ENCODE measurements around the gene ZCRB1.
"Not testable (repeated sequence)": the region's sequence is repeated elsewhere in the genome, so short reads cannot be mapped to it uniquely, and the experiment has no call there.

ZCRB1 gene

DNA sequence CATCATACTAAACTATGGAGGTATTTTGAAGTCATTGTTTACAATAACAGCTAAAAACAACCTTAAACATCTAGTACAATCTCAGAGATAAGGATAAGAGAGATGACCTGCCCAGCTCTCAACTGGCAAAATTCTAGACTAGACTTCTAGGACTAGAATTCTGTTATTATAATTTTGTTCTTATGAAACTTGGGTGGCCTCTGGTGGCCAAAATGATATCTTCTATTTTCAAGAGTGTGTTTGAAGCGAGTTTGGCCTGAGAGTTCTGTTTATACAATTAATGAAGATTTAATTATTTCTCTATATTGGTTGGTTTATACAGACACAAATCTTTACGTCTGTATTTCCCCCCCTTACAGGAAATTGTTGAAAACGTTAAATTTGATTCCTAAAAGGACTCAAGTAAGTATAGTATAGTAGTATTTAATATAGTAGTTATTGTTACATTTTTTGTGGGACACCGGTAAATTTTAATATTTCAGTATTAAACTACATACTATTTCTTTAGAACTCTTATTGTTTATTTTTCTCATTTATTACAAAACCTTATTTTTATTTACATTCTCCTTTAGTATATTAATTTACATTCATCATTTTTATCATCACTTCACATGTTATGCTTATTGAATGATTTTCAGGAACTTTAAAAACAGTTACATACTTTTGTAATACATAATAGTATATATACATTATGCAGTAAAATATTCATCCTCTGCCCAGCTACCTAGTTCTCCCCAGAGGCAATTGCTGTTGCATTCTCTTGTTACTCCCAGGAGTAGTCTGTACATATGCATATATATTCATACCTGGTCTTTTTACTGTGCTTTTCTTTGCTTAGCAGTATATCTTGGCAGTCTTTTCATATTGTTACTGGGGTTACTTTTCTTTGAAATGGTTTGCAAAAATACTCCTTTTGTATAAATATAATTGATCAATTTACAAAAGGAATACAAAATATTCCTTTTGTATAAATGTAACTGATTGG is 6.7 kb upstream of the ZCRB1 start:
- Histone ChIP-seq H3K36me3 (replicated peaks) (peaks cover 4% of the 10 kb centered on the region), H3K4me3 (ENCODE audit: low read depth, low read length) (no peak overlapping the region), H3K27ac (no peak overlapping the region), H3K27me3 (replicated peaks) (no peaks in the 10 kb centered on the region)
- in situ Hi-C loops (cut with HindIII; ENCODE audit: low pct_ligation_motif_present, low sequenced_read_pairs) = no loop called here
- TF ChIP-seq, protein P1, sequence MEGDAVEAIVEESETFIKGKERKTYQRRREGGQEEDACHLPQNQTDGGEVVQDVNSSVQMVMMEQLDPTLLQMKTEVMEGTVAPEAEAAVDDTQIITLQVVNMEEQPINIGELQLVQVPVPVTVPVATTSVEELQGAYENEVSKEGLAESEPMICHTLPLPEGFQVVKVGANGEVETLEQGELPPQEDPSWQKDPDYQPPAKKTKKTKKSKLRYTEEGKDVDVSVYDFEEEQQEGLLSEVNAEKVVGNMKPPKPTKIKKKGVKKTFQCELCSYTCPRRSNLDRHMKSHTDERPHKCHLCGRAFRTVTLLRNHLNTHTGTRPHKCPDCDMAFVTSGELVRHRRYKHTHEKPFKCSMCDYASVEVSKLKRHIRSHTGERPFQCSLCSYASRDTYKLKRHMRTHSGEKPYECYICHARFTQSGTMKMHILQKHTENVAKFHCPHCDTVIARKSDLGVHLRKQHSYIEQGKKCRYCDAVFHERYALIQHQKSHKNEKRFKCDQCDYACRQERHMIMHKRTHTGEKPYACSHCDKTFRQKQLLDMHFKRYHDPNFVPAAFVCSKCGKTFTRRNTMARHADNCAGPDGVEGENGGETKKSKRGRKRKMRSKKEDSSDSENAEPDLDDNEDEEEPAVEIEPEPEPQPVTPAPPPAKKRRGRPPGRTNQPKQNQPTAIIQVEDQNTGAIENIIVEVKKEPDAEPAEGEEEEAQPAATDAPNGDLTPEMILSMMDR (IDR thresholded peaks at IDR 0.05; ENCODE audit: low read depth, low read length, missing control alignments) = peak; percentile 59
- DNase-seq = peak; percentile 42

DNA sequence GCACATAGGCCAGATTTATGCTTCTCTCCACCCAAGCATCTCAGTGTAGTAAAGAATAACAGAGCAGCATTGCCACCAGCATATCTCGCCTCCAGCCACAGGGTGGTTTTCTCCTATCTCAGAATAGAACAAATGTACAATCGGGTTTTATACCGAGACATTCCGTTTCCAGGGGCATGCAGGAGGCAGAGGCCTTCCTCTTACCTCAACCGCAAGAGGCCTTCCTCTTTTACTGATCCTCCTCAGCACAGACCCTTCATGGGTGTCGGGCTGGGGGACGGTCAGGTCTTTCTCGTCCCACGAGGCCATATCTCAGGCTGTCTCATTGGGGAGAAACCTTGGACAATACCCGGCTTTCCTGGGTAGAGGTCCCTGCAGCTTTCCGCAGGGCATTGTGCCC is 4.2 kb upstream of the ZCRB1 start:
- DNase-seq; H3K4me3 ChIP-seq (ENCODE audit: low read depth, low read length); H3K27ac ChIP-seq; H3K36me3 ChIP-seq (replicated peaks); H3K27me3 ChIP-seq (replicated peaks); in situ Hi-C loops (cut with HindIII; ENCODE audit: low pct_ligation_motif_present, low sequenced_read_pairs): not testable (repeated sequence)

DNA sequence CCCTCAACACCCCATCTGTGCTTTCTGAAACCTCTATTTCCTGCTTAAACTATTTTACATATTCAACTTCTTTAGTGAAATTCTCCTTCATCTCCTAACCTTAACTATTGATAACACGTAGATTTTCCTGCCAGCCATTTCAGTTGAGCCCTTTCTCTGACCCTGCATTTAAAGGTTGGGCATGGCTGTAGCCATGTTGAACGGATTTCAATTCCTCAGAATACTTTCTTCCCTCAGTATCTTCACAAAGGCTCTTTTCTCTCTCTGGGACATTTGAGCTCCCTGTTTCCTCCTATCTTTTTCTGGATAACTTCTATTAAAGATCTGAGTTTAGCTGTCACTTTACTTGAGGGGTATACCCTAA is 1.3 kb upstream of the ZCRB1 start:
- Histone ChIP-seq H3K36me3 (replicated peaks) (no peaks in the 10 kb centered on the region), H3K27me3 (replicated peaks) (no peaks in the 10 kb centered on the region), H3K4me3 (ENCODE audit: low read depth, low read length) (peak overlapping the region; percentile 86), H3K27ac (peak overlapping the region; percentile 55)
- in situ Hi-C loops (cut with HindIII; ENCODE audit: low pct_ligation_motif_present, low sequenced_read_pairs) = no loop called here
- TF ChIP-seq, protein P1 (IDR thresholded peaks at IDR 0.05; ENCODE audit: low read depth, low read length, missing control alignments) = no peak
- no peak for DNase-seq

DNA sequence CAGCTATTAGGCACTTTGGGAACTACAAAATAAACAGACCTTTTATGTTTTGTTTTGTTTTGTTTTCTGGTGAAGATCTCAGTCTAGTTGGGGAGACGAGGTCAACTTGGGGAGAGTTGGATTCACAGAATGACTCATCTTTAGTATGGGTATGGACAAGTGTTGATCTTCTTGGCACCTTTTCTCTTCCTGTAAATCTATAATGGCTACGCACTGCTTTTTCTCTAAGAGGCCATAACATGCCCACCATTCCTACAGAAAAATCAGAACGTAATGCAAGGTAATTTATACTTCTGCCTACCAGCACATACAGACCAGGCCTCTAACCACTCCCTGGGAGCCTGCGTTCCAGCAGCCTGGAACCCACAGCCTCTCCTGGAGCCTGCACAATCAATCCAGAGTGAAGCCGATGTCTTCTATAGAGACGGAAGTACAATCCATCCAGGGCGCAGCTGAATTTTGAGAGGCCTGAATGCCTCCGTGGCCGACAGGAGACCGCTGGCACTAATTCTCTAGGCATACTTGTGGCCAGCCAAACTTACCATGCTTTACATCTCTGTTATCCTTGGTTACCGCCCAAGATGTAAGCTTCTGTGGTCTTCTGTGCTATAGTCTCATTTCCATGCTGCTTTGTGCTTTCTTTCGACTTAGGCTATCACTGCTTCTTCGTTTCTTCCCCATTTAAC is 790 bp upstream of the ZCRB1 start:
- Histone ChIP-seq H3K27ac (peak overlapping the region; percentile 55), H3K36me3 (replicated peaks) (no peaks in the 10 kb centered on the region), H3K27me3 (replicated peaks) (no peaks in the 10 kb centered on the region), H3K4me3 (ENCODE audit: low read depth, low read length) (peak overlapping the region; percentile 86)
- TF ChIP-seq, protein P1 (IDR thresholded peaks at IDR 0.05; ENCODE audit: low read depth, low read length, missing control alignments) = no peak
- in situ Hi-C loops (cut with HindIII; ENCODE audit: low pct_ligation_motif_present, low sequenced_read_pairs) = no loop called here
- peak; percentile 26 for DNase-seq

DNA sequence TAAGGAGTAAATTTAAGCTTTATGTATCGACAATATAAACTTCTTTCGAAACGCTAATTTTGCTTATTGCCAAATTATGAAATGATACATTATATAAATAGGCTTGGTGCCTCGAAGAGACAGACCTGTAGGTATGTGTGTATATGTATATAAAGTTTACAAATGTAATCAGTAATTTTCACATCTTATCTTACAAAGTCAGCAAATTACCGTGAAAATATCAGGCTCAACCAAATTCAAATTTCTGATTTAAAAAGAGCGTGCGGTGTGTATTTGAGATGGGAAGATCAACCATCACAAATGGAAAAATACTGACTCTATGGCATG is 605 bp downstream of the ZCRB1 start:
- no peaks in the 10 kb centered on the region for H3K36me3 ChIP-seq (replicated peaks)
- in situ Hi-C loops (cut with HindIII; ENCODE audit: low pct_ligation_motif_present, low sequenced_read_pairs) = no loop called here
- H3K27me3 ChIP-seq (replicated peaks) = no peaks in the 10 kb centered on the region
- peak overlapping the region; percentile 55 for H3K27ac ChIP-seq
- TF ChIP-seq, protein P1 (IDR thresholded peaks at IDR 0.05; ENCODE audit: low read depth, low read length, missing control alignments) = no peak
- DNase-seq = no peak
- H3K4me3 ChIP-seq (ENCODE audit: low read depth, low read length) = peak overlapping the region; percentile 86

DNA sequence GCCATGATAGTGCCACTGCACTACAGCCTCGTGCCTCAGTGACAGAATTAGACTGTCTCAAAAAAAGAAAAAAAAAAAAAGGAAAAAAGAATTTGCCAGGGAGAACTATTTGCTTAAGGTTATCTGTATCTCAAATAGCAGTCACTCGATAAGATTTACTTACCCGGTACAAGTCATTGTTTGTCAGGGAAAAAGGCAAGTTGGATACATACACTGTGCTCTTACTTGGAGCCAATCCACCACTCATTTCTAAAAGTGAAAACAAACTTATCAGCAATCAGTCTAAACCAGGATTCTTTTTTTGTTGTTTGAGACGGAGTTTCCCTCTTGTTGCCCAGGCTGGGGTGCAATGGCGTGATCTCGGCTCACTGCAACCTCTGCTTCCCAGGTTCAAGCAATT is 2.0 kb downstream of the ZCRB1 start:
- H3K27ac ChIP-seq = no peak overlapping the region
- TF ChIP-seq, protein P1 (IDR thresholded peaks at IDR 0.05; ENCODE audit: low read depth, low read length, missing control alignments) = no peak
- no peaks in the 10 kb centered on the region for H3K27me3 ChIP-seq (replicated peaks)
- no peaks in the 10 kb centered on the region for H3K36me3 ChIP-seq (replicated peaks)
- no peak overlapping the region for H3K4me3 ChIP-seq (ENCODE audit: low read depth, low read length)
- in situ Hi-C loops (cut with HindIII; ENCODE audit: low pct_ligation_motif_present, low sequenced_read_pairs) = no loop called here
- DNase-seq = no peak
